Measurements from ENCODE around the gene SCAANT1.

SCAANT1 gene

DNA sequence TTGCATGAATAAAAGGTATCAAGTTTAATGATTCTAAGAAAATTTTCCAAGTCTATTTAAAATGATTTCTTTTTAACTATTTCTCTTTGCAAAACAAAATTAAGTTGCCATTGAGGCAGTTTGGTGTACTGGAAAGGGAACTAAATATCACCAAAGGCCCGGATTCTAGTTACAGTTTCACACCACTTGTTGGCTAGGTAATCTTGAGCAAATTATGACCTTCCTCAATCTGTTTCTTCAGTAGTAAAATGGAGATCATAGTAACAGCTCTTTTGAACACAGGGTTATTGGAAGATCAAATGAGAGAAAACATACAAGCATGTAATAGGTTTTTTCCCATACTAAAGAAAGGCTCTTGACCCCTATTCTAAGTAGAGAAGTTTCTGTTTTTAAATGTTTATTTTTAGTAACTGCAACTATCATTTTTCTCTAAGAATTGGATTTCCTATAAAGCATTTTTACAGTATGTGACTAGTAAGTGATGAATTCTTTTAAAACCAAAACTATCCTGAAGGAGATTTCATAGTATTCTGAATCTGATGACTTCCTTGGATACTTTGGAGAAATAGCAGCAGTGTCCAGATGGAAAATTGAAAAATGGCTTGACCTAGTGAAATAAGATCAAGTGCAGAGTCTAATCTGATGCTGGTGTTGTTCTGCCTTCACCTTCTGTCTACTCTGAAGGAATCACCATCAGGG, 15.7 kb downstream of the SCAANT1 start:
- no peak for DNase-seq

DNA sequence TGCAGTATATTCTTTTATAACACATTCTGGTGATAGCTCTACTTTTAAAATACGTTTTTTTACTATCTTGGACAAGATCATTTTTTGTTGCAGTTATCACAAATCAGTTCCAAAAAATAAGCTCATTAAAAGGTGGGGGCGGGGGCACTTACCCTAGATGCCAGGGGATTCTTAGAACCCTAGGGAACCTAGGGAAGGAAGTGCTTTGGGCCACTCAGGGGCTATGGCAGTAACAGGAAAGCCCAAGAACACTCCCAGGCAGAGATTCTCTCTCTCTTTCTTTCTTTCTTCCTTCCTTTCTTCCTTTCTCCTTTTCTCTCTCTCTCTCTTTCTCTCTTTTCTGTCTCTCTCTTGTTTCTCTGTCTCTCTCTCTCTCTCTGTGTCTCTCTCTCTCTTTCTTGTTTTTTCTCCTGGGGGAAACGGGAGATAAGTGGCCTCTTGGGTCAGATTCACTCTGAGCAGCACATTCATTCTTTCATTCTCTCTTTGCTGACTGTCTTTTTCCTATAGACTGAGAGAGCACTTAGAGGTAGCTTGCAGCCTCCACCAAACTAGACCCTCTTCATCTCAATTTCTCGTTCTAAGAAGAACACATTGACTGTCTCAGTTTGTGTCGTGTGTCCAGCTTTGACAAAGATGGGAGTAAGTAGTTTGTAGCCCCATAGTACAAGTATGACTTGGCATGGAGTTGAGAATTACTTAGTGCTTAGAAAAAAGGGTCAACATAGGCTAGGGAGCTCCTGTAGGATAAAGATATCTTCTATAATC, 16.6 kb downstream of the SCAANT1 start:
- DNase-seq = no peak

DNA sequence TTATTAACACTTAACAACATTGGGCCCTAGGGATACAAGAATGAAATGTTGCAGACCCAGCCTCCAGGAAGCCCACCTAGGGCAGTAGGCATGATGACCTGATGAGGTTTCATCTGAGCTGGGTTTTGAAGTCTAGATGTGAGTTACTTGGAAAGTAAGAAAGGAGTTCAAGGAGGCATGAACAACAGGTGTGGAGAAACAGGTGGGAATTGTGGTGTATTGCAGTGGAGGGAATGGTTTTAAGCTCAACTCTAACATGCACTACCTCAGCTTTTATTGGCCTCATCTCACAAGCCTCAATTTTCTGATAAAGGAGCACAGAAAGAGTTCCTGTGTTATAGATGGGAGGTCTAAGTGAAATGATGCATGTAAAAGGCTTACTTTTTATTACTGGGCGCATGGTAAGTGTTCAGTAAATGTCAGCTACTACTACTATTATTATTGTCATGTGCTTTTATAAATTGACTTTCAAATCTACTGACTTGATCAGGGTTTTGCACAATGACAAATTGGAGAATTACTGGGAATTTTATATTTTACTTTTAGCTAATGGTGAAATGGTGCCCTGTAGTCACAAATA, 19.3 kb downstream of the SCAANT1 start:
- DNase-seq = no peak

DNA sequence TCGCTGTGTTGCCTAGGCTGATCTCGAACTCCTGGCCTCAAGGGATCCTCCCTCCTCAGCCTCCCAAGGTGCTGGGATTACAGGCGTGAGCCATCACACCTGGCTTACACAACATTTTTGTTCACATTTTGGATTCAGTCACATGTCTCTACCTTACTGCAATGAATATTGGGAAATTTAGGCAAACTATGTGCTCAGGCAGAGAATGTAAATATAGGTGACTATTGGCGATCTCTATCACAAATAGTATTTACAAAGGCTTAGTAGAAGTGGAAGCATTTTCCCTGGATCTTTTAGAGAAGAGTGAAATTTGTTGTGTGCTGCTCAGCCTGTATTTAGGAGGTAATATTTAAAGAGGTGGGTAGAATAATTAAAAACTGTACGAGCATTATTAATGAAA, 20.7 kb downstream of the SCAANT1 start:
- DNase-seq = no peak

DNA sequence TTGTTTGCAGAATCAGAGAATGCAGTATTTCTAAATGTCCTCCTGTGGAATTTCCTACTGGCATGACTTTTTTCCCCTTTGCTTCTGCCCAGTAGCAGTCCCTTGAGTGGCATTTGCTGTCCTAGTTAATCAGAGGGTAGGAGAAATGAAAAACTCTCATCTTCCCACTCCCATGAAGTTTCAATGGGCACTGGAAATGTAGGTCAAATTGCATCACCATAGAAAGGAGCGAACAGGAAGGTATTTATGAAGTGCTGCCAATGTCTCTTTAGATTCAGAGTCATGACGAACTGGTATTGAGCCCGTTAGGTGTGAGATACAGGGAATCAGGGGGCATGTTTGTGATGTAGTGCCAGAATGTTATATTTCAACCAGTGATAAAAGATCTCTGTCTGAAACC, 25.3 kb downstream of the SCAANT1 start:
- DNase-seq = no peak

DNA sequence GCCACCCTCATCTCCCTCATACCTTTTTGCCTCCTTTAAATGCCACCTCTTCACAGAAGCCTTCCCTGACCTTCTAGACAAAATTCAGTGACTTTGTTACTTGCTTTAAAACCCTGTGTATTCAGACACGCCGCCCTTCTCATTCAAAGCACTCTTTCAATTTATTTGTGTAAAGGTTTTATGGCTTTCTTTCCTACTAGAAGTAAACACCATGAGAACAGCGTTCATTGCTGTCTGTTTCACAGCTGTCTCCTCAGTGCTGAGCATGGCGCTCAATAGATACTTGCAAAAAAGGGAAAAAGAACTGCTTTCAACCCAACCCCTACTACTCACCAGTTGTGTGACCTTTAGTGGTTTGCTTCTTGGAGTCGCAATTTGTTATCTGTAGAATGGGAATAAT, 31.5 kb downstream of the SCAANT1 start:
- no peak for DNase-seq

DNA sequence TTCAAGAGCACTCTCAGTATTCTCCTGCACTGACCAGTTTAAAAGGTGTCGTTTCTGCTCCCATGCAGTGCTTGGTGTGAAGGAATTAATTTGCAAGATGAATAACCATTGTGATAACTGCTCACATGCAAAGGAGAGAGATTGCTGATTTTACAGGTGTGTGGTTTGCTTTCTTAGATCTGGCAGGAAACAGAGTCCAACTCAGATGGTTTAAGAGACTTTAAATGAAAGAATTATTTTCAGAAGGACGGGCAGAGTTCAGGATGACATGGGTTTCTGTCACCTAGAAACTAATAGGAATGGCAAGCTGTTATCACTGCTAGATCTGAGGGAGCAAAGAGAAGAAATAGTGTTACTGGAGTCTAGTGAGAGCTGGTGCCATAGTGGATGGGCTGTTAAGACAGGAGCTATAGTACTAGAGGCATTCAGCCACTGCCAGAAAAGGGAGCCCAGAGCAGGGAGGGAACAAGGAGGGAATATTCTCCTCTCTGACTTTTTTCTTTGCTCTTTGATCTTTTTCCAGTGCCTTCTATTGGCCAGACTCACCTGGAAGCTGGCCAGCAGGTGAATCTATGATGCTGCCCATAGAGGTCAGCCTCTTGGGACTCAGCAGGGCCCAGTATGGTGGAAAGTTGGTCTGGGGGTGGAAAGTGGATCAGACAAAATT, 33.7 kb downstream of the SCAANT1 start:
- no peak for DNase-seq

DNA sequence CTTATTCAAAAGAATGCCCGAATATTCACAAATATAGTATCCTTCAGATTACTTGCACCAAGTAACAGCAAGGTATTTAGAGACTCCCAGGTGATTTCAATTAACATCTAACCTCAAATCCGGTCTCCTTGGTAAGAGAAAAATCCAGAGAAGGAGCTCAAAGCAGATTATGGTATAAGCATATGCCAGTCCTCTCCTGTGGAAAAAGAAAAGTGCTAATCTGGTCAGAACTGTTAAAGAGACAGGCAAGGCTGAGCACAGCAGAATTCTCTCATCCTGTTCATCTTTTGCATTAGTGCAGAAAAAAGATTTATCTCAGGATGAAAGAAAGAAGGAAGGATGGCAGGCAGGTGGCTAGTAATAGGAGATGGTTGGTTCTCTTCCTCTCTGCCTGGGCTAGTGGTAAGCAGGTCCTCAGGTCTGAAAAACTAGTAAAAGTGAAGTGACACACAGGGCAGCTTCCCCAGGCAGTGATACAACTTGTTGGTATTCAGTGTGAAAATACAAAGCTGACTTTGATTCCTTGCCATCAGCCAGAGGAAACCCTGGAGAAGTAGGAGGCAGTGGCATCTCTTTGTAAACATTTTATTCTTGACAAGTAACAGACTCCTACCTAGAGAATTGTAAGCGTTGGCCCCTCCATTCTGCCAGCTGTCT, 34.3 kb downstream of the SCAANT1 start:
- DNase-seq = no peak

DNA sequence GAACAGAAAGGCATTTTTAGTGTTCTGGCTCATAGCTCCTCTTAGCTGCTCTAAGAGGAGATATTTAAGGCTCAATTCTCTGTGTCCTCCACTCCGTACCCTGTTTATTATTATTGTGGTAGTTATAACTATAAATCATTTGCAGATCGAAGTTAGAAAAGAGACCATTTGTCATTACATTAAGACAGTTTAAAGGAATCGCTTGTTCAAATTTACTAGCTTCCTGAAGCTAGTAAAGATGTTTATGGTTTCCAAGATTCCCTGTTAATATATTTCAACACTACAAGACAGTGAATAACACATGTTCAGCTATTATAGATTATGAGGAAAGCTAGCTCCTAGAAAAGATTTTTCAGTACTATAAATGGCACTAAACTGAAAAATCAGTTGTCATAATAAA, 35.9 kb downstream of the SCAANT1 start:
- DNase-seq = no peak

DNA sequence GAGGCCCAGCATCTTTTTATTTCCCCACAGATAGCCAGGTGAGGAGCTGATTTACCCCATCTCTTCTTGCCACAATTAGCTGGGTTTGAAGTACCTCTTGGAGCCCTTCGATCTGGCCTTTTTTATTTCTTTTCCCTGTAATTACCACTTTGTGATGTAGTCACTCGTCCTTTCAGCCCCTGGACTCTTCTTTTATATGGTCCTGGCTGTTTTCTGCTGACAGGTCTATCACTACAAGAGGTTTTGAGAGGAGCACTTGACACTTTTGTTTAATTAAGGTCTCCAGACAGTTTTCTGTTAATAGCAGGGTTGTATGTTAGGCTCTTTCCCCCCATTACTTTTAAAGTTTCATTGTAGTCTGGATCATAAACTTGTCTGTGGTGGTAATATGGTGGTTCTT, 36.7 kb downstream of the SCAANT1 start:
- no peak for DNase-seq

DNA sequence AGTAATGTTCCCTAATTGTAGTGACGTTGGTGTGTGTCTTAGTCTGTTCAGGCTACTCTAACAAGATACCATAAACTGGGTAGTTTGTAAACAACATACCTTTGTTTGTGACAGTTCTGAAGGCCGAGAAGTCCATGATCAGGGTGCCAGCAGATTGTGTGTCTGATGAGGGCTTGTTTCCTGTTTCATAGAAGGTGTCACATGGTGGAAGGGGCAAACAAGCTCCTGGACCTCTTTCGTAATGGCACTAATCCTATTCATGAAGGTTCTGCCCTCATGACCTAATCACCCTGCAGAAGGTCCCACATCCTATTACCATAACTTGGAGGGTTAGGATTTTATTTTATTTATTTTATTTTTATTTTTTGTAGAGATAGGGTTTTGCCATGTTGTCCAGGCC, 37.4 kb downstream of the SCAANT1 start:
- no peak for DNase-seq

DNA sequence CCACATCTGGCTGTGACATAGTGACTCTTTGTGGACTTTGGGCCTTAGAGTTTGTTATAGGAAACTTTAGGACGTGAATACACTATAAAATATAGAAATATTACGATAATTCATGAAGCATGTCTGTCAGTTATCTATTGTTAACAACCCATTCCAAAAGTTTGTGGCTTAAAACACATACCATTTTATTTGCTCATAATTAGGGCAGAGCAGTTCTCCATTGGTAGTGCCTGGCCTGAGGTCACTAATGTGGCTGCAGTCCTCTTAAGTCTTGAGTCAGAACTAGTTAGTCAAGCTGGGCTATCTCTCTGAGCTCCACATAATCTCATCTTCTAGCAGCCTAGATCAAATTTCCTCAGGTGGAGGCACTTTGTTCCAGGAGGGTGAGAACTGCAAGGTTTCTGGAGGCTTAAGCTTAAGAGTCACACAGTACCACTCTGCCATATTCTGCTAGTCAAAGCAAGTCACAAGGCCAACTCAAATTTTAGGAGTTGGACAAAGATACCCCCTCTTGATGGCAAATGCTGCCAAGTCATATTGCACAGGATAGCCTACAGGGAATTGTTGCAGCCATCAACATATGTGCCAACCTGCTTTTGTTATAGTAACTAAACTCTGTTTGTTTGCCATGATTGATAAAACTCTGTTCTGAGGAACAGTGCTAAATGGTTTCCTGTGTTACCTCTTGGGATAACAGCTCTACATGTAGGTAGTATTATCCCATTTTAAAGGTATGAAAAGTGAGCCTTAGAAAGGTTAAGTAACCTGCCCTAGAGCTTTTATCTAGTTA, 39.9 kb downstream of the SCAANT1 start:
- no peak for DNase-seq

DNA sequence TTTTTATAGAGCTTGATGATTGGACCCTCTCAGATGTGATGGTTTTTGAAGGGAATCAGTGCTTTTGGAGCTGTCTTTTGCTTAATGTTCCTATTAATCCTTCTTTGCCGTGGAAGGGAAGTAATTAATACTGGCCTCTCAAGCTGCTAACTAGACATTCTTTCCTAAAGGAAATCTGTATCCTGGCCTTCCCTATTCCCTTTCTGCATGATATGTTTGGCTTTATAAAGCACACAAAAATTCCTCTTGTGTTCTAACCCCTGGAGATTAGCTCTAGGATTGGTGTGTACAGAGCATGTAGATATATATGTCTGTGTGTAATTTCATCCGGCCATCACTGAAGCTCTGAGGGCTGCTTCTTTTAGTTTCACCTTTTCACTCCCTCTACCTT, 41.6 kb downstream of the SCAANT1 start:
- DNase-seq = no peak

DNA sequence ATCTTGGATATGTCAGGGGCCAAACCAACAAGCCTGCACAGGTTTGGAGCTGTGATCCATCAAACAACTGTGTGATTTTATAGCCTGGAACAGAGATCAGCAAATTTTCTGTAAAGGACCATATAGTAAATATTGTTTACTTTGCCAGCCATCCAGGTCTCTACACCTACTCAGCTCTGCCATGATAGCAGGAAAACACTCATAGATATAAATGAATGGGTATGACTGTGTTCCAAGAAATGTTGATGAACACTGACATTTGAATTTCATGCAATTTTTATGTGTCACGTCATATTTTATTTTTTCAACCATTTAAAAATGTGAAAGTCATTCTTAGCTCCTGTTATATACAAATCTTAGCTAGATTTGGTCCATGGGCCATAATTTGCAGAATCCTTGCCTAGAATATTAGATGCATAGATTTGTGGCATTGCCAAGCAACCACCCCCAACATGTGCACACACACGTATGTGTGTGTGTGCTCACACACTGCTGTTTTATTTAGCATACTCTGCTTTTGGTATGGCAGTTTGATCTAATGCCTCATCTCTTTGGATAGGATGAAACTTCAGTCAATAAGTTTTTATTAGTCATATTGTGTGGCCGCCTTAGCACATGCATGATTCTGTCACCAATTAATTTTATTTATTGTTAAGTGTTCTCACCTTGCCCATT, 42.1 kb downstream of the SCAANT1 start:
- no peak for DNase-seq

DNA sequence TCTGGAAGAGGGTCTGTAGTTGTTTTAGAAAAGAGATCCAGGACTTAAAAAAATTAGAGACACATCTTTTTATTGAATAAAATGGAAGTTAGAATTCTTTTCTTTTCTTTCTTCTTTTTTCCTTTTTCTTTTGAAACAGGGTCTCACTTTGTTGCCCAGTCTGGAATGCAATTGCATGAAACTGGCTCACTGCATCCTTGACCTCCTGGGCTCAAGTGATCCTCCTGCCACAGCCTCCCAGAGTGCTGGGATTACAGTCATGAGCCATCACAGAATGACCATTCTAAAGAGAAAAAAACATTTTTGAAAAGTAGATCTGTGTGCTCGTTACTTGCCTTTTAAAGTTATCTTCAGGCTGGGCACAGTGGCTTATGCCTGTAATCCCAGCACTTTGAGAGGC, 45.0 kb downstream of the SCAANT1 start:
- no peak for DNase-seq

DNA sequence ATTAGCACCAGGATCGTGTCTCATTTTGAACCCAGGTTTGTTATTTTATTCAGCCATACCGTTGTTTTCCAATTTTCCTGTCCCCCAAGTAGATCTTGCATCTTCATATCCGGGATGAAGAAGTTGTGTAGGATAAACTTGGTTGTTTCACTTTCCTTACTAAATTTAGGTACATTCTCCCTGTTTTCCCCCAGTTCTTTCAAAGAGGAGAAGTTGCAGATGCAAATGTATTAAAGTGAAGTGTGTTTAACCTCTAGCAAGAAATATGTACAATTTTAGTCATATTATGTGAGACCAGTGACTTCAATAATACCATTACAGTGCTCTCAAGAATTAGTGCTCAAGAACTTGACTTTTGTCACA, 47.2 kb downstream of the SCAANT1 start:
- DNase-seq = no peak

DNA sequence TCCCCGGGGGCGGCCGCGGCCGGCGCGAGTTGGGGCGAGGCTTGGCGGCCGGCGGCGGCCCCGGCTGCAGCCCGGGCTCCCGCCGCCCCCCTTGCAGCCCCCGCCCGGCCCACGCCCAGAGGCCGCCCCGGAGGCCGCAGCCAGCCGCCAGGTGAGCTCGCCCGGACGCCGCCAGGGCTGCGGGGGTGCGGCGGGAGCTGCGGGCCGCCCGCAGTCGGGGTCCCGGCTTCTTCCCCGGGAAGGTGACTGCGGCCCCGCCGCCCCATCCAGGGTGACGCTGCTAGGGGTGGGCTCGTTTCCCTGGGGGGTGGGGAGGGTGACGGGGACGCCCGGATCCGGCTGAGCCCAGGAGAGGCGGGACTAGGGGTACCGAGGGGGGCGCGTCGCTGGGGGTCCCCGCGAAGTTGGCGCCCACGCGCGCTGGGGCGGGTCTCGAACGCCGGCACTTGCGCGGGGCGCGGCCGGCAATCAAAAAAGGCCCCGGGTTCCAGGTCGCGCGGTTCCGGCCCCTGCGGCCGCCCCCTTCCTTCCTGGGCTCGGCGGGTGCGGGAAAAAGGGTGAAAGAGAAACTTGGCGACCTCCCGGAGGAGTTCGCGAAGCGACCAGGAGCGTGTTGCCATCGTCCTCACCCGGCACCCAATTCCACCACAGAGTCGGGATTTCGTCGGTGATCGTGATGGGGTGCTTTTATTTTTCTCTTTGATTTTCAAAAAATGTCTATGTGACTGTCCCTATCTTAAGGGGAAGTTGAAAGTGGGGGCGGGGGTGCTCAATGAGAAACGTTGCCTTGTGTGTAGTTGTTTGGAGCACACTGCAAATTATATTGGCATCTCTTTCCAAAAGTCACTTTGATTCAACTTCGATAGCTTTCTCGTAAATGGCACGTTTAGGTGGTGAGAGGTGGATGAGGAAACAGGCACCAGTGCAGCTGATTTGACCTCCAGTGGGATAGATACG, 47.9 kb downstream of the SCAANT1 start:
- no peak for DNase-seq

DNA sequence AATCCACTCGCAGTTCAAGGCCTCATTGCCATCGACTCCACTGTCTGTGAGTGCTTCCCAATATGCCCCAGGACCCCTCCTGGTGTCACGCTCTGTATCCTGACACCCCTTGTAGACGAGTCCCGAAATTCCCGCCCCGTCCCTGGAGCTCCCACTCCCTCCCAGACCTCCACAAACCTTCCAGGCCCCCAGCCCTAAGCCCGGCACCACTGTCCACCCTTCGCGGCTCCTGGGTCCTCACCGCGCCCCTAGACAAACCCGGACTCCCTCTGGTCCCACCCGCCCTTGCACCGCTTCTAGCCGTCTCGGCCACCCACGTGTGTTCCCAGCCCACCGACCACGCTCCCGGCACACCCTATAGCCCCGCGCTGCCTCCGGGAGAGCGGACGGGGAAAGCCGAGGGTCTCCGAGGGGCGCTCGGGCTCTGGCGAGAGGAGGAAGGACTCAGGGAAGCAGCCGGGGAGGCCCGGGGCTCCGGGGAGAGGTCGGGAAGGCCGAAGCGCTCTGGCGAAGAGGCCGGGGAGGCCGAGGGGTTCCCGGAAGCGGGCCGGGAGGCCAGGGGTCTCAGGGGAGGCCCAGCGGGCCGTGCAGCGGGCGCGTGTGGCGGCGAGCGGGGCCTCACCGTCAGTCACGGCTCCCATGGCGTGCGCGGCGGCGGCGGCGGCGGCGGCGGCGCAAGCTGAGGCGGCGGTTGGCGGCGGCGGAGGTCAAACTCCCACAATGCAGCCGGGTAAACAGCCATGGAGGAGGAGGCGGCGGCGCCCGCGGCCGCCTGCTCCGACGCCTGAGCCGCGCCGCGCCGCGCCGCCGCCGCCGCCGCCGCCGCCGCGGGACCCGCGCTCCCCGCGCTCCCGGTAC, 48.8 kb downstream of the SCAANT1 start, which contains the start of the genes ATXN7 and THOC7:
Gene ATXN7, plus strand, starts transcription at position 718 of the 858 bp plus-strand sequence. CDS start 48,732 bp downstream, outside the sequence.
Gene THOC7, minus strand, starts transcription at position 656 of the 858 bp plus-strand sequence. Its CDS starts 15 bp downstream, at position 641.
- DNase-seq = no peak

DNA sequence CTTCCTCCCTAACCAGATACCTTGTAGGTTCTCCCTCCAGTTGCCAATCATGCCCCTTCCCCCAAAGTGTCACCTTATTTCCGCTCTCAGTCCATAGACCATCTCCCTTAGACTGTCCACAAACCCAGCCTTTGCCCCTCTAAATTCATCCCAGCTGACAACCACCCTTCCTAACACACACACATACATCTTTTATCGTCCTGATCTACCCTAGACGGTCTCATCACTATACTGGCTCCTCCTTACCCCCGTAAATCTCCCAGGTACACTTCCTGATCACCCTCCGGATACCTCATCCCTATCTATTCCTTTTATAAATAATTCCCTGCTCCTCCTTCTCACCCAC, 49.4 kb downstream of the SCAANT1 start:
- no peak for DNase-seq
